Activated CD8-positive, alpha-beta T cell treated with anti-CD3 and anti-CD28 coated beads for 36 hours (primary cell): ENCODE measurements around the gene SDK2. TPM values are rescaled to one million over a fixed set of nuclear protein-coding genes. Genes with fewer than 3 reads are reported as not detected.

Experiments
- ATAC-seq: fragments of 200-7000 bp; cut with Tn5 transposase; one replicate; pipeline ENCODE4 v1.10.0; 2021; ENCODE audit warnings: mild to moderate bottlenecking, moderate library complexity
- CTCF ChIA-PET: fragments of 350-600 bp; sonication (Branson Sonifier 250); formaldehyde crosslinking; loops from one replicate; lab custom pipeline; 2021; ENCODE audit warnings: antibody characterized with exemption; lab: Charles Lee
- POLR2A ChIA-PET: fragments of 350-600 bp; sonication (Branson Sonifier 250); formaldehyde crosslinking; loops from one replicate; lab custom pipeline; 2021; ENCODE audit warnings: antibody characterized with exemption; lab: Charles Lee
- DNase-seq: peaks from one replicate; pipeline ENCODE4 v3.0.0-alpha.2; 2020
- H3K27ac Mint-ChIP-seq: one replicate; pipeline ENCODE4 v1.8.0; 2021; ENCODE audit warnings: mild to moderate bottlenecking, mixed read lengths
- H3K27me3 Mint-ChIP-seq: one replicate; pipeline ENCODE4 v1.8.0; 2021; ENCODE audit warnings: mixed read lengths
- H3K36me3 Mint-ChIP-seq: one replicate; pipeline ENCODE4 v1.8.0; 2021; ENCODE audit warnings: low read depth, mixed read lengths
- H3K4me1 Mint-ChIP-seq: one replicate; pipeline ENCODE4 v1.8.0; 2021; ENCODE audit warnings: low read depth, mixed read lengths
- H3K4me3 Mint-ChIP-seq: one replicate; pipeline ENCODE4 v1.8.0; 2021; ENCODE audit warnings: mild to moderate bottlenecking, moderate library complexity, mixed read lengths
- H3K9me3 Mint-ChIP-seq: one replicate; pipeline ENCODE4 v1.8.0; 2021; ENCODE audit warnings: mixed read lengths
- intact Hi-C: fragments of 100-400 bp; cut with micrococcal nuclease; formaldehyde crosslinking; loops from one replicate; pipeline ENCODE4 v1.10.0; 2022
- total RNA-seq, 2 experiments: library from RNA; stranded (reverse); gene quantifications; one replicate each; pipeline ENCODE4 v1.2.3, GENCODE V29; 2021
- TF ChIP-seq, protein P1 (sequence below): fragments of 200-600 bp; IDR thresholded peaks from one replicate; pipeline ENCODE4 v1.8.0; 2022; ENCODE audit warnings: antibody characterized with exemption, mild to moderate bottlenecking

The SDK2 gene, protein sequence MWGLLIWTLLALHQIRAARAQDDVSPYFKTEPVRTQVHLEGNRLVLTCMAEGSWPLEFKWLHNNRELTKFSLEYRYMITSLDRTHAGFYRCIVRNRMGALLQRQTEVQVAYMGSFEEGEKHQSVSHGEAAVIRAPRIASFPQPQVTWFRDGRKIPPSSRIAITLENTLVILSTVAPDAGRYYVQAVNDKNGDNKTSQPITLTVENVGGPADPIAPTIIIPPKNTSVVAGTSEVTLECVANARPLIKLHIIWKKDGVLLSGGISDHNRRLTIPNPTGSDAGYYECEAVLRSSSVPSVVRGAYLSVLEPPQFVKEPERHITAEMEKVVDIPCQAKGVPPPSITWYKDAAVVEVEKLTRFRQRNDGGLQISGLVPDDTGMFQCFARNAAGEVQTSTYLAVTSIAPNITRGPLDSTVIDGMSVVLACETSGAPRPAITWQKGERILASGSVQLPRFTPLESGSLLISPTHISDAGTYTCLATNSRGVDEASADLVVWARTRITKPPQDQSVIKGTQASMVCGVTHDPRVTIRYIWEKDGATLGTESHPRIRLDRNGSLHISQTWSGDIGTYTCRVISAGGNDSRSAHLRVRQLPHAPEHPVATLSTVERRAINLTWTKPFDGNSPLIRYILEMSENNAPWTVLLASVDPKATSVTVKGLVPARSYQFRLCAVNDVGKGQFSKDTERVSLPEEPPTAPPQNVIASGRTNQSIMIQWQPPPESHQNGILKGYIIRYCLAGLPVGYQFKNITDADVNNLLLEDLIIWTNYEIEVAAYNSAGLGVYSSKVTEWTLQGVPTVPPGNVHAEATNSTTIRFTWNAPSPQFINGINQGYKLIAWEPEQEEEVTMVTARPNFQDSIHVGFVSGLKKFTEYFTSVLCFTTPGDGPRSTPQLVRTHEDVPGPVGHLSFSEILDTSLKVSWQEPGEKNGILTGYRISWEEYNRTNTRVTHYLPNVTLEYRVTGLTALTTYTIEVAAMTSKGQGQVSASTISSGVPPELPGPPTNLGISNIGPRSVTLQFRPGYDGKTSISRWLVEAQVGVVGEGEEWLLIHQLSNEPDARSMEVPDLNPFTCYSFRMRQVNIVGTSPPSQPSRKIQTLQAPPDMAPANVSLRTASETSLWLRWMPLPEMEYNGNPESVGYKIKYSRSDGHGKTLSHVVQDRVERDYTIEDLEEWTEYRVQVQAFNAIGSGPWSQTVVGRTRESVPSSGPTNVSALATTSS (N-terminal part only)
- 1 to 10 TPM; 3.2 to 3.3 TPM for total RNA-seq

DNA sequence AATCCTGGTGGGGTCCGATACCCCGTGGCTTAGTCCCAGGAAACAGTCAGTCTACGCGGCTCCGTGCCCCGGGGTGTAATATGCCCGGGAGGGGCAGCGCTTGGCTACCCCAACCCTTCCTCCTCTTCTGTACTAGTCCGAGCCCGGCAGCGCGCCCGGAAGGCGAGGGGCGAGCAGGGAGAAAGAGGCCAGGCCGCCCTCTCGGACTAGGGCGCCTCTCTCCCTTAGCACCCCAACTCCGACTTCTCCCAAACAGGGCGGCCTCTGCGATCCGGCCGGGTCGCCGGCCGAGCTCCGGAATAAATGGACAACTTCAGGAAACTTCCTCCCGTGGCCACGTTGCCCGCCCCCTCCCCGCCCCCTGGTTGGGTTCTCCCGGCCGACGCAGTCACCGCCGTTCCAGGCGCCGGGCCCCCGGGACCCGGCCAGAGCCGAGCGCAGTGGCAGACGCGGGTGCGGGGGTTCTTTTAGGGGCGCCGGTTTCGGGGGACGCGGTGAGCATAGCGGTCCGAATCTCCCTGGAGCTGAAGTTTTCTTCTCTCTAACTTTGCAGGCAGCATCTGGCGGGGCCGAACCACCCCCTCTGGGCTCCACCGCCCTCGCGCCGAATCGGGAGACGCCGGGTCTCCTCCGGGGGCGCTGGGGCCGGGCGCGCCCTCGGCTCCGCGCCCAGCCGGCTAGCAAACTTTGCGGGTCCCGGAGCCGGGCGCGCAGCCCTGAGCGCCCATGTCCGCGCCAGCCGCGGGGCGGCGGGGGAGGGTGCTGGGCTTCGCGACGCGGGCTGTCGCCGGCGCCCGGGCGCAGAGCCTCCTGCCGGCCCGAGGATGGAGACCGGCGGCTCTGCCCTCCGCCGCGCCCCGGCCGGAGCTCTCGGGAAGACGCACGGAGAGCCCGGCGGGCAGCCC is at the start of gene SDK2:
SDK2 (minus strand) TSS at position 301 of the 905 bp plus-strand sequence. CDS start 357 bp downstream, outside the sequence.
- H3K27ac Mint-ChIP-seq = no peak within 1 kb of the TSS
- H3K4me3 Mint-ChIP-seq = peak within 1 kb of the TSS; percentile 78
- ChIA-PET POLR2A (interaction anchor here (0.6 to 0.9 kb wide), 2 partner anchors 10 to 77 kb away, joined by 3 to 5 read pairs; no protein-coding TSS in a partner anchor), CTCF (interaction anchor here (0.5 to 3.4 kb wide), 6 partner anchors 20 to 659 kb away, joined by 3 to 34 read pairs (median 4); no protein-coding TSS in a partner anchor)
- TF ChIP-seq, protein P1, sequence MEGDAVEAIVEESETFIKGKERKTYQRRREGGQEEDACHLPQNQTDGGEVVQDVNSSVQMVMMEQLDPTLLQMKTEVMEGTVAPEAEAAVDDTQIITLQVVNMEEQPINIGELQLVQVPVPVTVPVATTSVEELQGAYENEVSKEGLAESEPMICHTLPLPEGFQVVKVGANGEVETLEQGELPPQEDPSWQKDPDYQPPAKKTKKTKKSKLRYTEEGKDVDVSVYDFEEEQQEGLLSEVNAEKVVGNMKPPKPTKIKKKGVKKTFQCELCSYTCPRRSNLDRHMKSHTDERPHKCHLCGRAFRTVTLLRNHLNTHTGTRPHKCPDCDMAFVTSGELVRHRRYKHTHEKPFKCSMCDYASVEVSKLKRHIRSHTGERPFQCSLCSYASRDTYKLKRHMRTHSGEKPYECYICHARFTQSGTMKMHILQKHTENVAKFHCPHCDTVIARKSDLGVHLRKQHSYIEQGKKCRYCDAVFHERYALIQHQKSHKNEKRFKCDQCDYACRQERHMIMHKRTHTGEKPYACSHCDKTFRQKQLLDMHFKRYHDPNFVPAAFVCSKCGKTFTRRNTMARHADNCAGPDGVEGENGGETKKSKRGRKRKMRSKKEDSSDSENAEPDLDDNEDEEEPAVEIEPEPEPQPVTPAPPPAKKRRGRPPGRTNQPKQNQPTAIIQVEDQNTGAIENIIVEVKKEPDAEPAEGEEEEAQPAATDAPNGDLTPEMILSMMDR = no peak
- H3K4me1 Mint-ChIP-seq = peaks cover 14% of the 10 kb centered on the region
- no peaks in the 10 kb centered on the region for H3K9me3 Mint-ChIP-seq
- H3K27me3 Mint-ChIP-seq = peaks cover 2% of the 10 kb centered on the region
- ATAC-seq (peak; percentile 14), DNase-seq (no peak)
- intact Hi-C loops = loop anchor here (10.0 kb wide), 1 partner anchor 310 kb away; no protein-coding TSS in a partner anchor
- H3K36me3 Mint-ChIP-seq = no peaks in the 10 kb centered on the region

DNA sequence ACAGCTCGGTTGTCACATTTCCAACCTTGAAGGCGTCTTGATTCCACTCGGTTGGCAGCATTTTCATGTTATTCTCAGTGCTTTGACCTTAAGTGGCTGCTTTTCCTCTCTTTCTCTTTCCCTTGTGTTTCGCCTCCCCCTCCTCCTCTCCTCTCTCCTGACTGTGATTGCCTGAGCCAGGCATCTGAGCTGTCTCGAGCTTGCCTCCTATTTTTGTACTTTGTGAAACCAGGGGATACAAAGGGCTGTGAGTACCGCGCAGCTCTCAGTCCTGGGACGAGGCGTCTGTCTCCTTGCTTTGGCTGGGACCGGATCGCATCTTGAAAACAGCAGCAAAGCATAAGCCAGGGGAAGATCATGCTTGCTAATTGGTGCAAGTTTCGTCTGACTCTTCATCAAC is 48.8 kb upstream of the SDK2 start:
- no peak overlapping the region for H3K4me3 Mint-ChIP-seq
- POLR2A ChIA-PET = no interaction called here
- no peak for ATAC-seq
- DNase-seq = no peak
- H3K9me3 Mint-ChIP-seq = peaks cover 1% of the 10 kb centered on the region
- no peak overlapping the region for H3K27ac Mint-ChIP-seq
- H3K36me3 Mint-ChIP-seq = no peaks in the 10 kb centered on the region
- H3K4me1 Mint-ChIP-seq = no peaks in the 10 kb centered on the region
- intact Hi-C loops = no loop called here
- TF ChIP-seq, protein P1 = no peak
- CTCF ChIA-PET = interaction anchor here (1.6 kb wide), 1 partner anchor 17 kb away, joined by 8 read pairs; no protein-coding TSS in a partner anchor
- H3K27me3 Mint-ChIP-seq = no peaks in the 10 kb centered on the region

DNA sequence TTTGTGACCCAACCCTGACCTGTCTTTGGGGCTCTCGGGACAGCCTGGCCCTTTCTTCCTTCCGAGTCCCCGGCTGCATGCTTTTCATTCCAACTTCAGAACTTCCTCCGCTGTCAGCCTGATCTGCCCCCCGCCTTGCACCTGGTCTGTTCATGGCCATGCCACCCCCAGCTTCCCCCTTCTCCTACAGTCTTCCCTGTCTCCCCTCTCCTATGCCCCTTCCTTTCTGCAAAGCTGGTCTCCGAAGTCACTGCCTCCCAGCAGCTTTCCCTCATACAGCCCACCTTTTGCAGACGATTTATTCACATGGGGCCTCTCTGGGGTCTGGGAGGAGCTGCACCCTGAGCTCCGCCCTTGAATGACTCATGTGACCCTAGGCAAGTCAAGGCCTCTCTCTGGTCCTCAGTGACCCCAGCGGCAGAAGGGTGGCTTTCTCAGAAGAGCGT is 47.1 kb upstream of the SDK2 start:
- H3K9me3 Mint-ChIP-seq = peaks cover under 1% of the 10 kb centered on the region
- intact Hi-C loops = no loop called here
- ChIA-PET CTCF (interaction anchor here (1.3 kb wide), 1 partner anchor 45 kb away, joined by 3 read pairs; no protein-coding TSS in a partner anchor), POLR2A (interaction anchor here (0.9 kb wide), 1 partner anchor 26 kb away, joined by 3 read pairs; no protein-coding TSS in a partner anchor)
- no peaks in the 10 kb centered on the region for H3K4me1 Mint-ChIP-seq
- TF ChIP-seq, protein P1 = no peak
- DNase-seq (no peak), ATAC-seq (no peak)
- no peak overlapping the region for H3K4me3 Mint-ChIP-seq
- H3K36me3 Mint-ChIP-seq = no peaks in the 10 kb centered on the region
- no peaks in the 10 kb centered on the region for H3K27me3 Mint-ChIP-seq
- no peak overlapping the region for H3K27ac Mint-ChIP-seq

DNA sequence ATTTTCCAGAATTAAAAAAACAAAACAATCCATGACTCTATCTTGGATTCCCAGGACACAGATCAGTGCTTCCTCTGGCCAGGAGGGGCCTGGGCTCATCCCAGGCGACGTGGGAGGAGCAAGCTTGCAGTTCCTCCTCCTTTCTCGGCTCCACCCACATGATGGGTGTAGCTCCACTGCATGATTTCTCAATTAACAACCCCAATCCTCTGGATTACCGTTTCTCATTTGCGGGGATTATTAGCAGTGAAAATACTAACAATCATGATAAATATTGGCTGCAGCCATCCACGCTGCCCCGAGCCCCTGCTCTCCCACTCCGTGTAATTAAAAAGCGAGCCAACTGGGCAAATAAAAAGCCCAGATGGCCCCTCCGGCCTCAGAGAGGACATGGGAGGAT is 46.4 kb upstream of the SDK2 start:
- Mint-ChIP-seq H3K9me3 (no peaks in the 10 kb centered on the region), H3K4me3 (no peak overlapping the region), H3K27ac (no peak overlapping the region), H3K27me3 (no peaks in the 10 kb centered on the region), H3K4me1 (no peaks in the 10 kb centered on the region), H3K36me3 (no peaks in the 10 kb centered on the region)
- DNase-seq = no peak
- intact Hi-C loops = no loop called here
- POLR2A ChIA-PET = no interaction called here
- TF ChIP-seq, protein P1 = no peak
- ATAC-seq = no peak
- CTCF ChIA-PET = interaction anchor here (1.3 to 1.4 kb wide), 2 partner anchors 45 to 261 kb away, joined by 3 read pairs; no protein-coding TSS in a partner anchor
